Ascending aorta (tissue), 2 donors: ENCODE data around the gene FAHD2A. TPM values are rescaled to one million over a fixed set of nuclear protein-coding genes. Genes with fewer than 3 reads are reported as not detected.

Experiments used
- DNase-seq, 2 donors: peaks; one replicate each; pipeline ENCODE4 v3.0.0-alpha.2; 2019; ENCODE audit warnings: low spot score in 2 of 2
- H3K27ac ChIP-seq, 2 donors: fragments of 200-600 bp; sonication (generic); one replicate each; pipeline ENCODE4 v1.5.1; 2016 to 2017; ENCODE audit warnings: mild to moderate bottlenecking in 1 of 2
- H3K27me3 ChIP-seq: fragments of 200-600 bp; sonication (generic); one replicate; pipeline ENCODE4 v1.5.1; 2017
- H3K36me3 ChIP-seq, 2 donors: fragments of 200-600 bp; sonication (generic); one replicate each; pipeline ENCODE4 v1.5.1; 2016
- H3K4me1 ChIP-seq, 2 donors: fragments of 200-600 bp; sonication (generic); one replicate each; pipeline ENCODE4 v1.5.1; 2016 to 2017; ENCODE audit warnings: mild to moderate bottlenecking in 1 of 2
- H3K4me3 ChIP-seq, 2 donors: fragments of 200-600 bp; sonication (generic); one replicate each; pipeline ENCODE4 v1.5.1; 2016 to 2017; ENCODE audit warnings: mild to moderate bottlenecking in 1 of 2
- H3K9me3 ChIP-seq, 2 donors: fragments of 200-600 bp; sonication (generic); one replicate each; pipeline ENCODE4 v1.5.1; 2016
- intact Hi-C: fragments of 100-400 bp; cut with DNase I; formaldehyde crosslinking; loops from one replicate; pipeline ENCODE4 v1.15.1; 2023
- total RNA-seq: library from RNA; depleted of rRNA; stranded (reverse); fragments of >200 nt; gene quantifications from one replicate; pipeline ENCODE4 v1.1.0, GENCODE V29; 2016
- TF ChIP-seq, protein P1 (sequence below), 3 experiments: fragments of 200-600 bp in 2 of 3; fragments of 450-650 bp in 1 of 3; sonication (generic) in 2 of 3; IDR thresholded peaks; one replicate each; pipeline ENCODE4 v1.5.1; 2016 to 2019; ENCODE audit warnings: antibody characterized with exemption in 3 of 3, mild to moderate bottlenecking in 1 of 3, moderate library complexity in 1 of 3

The FAHD2A gene
- total RNA-seq, 1 donor from 2014 or later, result 54.0 TPM

DNA sequence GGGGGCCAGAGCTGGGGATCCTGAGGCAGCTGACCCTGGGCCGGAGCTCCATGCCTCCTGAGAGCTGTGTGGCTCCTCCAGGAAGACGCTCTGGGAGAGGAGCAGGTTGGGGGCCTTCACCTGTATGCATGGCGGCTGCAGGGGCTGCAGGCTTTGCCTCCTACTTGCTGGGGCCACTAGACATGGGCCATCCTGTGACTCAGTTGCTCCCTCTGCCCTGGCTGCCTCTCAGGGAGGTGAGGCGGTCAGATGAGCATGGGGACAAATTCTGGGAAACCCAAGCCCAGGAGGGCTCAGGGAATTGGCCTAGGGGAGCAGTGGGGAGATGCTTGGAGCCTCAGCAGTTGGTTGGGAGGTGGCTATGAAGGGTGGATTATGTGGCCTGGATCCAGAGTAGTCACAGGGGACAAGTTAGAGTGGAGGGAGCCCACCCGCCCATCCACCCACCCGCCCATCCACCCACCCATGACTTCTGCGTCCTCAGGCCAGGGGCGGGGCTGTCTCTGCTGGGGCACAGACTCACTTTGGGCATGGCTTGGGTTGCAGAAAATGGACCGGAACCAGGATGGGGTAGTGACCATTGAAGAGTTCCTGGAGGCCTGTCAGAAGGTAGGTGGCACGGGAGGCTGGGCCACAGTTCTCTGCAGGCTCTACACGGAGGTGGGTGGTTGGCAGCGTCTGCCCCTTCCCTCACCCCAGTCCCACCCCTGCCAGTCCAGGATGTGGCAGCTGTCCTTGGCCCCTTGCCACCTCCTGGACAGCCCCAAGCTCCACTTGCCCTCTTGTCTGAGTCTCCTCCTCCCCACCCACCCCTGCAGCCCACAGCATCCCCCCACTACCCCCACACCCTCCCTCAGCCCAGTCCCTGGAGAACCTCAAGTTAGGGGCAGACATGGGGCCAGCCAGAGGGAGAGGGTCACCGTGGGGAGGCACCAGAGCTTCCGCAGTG, 19.5 kb upstream of the FAHD2A start:
- H3K36me3 ChIP-seq, result no peaks in the 10 kb centered on the region
- peak in 1 of 2 donors; percentile 54 for DNase-seq
- no peaks in the 10 kb centered on the region for H3K27me3 ChIP-seq
- no peak overlapping the region for H3K4me3 ChIP-seq
- H3K4me1 ChIP-seq, result no peaks in the 10 kb centered on the region
- H3K27ac ChIP-seq, result no peak overlapping the region
- H3K9me3 ChIP-seq, result no peaks in the 10 kb centered on the region
- TF ChIP-seq, protein P1, sequence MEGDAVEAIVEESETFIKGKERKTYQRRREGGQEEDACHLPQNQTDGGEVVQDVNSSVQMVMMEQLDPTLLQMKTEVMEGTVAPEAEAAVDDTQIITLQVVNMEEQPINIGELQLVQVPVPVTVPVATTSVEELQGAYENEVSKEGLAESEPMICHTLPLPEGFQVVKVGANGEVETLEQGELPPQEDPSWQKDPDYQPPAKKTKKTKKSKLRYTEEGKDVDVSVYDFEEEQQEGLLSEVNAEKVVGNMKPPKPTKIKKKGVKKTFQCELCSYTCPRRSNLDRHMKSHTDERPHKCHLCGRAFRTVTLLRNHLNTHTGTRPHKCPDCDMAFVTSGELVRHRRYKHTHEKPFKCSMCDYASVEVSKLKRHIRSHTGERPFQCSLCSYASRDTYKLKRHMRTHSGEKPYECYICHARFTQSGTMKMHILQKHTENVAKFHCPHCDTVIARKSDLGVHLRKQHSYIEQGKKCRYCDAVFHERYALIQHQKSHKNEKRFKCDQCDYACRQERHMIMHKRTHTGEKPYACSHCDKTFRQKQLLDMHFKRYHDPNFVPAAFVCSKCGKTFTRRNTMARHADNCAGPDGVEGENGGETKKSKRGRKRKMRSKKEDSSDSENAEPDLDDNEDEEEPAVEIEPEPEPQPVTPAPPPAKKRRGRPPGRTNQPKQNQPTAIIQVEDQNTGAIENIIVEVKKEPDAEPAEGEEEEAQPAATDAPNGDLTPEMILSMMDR (IDR thresholded peaks at IDR 0.05), result no peak
- intact Hi-C loops, result no loop called here

DNA sequence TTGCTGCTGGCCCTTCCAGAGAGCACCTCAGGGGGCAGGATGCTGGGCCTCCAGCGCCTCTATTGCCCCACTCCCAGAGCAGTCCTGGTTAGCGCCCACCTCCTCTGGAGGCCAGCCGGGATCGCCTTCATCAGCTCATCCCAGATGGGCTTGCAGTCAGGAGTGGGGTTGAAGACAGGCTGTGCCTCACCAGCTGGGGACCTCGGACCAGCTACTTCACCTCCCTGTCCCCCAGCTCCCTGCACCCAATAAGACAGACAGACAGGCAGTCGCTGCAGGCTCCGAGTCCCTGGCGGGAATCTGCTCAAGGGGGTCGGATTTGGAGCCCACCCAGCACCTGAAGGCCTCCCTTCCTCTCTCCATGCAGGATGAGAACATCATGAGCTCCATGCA, 18.9 kb upstream of the FAHD2A start:
- DNase-seq, result peak in 1 of 2 donors; percentile 55
- Histone ChIP-seq H3K27me3 (no peaks in the 10 kb centered on the region), H3K36me3 (no peaks in the 10 kb centered on the region), H3K4me1 (no peaks in the 10 kb centered on the region), H3K4me3 (no peak overlapping the region), H3K27ac (no peak overlapping the region), H3K9me3 (no peaks in the 10 kb centered on the region)
- TF ChIP-seq, protein P1 (IDR thresholded peaks at IDR 0.05), result no peak
- intact Hi-C loops, result no loop called here

DNA sequence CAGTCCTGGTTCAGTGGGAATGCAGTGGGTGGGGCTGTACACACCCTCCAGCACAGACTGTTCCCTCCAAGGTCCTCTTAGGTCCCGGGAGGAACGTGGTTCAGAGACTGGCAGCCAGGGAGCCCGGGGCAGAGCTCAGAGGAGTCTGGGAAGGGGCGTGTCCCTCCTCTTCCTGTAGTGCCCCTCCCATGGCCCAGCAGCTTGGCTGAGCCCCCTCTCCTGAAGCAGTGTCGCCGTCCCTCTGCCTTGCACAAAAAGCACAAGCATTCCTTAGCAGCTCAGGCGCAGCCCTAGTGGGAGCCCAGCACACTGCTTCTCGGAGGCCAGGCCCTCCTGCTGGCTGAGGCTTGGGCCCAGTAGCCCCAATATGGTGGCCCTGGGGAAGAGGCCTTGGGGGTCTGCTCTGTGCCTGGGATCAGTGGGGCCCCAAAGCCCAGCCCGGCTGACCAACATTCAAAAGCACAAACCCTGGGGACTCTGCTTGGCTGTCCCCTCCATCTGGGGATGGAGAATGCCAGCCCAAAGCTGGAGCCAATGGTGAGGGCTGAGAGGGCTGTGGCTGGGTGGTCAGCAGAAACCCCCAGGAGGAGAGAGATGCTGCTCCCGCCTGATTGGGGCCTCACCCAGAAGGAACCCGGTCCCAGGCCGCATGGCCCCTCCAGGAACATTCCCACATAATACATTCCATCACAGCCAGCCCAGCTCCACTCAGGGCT, 17.5 kb upstream of the FAHD2A start:
- Histone ChIP-seq H3K4me3 (no peak overlapping the region), H3K9me3 (no peaks in the 10 kb centered on the region), H3K27ac (no peak overlapping the region), H3K27me3 (no peaks in the 10 kb centered on the region), H3K36me3 (no peaks in the 10 kb centered on the region), H3K4me1 (no peaks in the 10 kb centered on the region)
- DNase-seq, result peak in 1 of 2 donors; percentile 66
- intact Hi-C loops, result no loop called here
- TF ChIP-seq, protein P1 (IDR thresholded peaks at IDR 0.05), result no peak

DNA sequence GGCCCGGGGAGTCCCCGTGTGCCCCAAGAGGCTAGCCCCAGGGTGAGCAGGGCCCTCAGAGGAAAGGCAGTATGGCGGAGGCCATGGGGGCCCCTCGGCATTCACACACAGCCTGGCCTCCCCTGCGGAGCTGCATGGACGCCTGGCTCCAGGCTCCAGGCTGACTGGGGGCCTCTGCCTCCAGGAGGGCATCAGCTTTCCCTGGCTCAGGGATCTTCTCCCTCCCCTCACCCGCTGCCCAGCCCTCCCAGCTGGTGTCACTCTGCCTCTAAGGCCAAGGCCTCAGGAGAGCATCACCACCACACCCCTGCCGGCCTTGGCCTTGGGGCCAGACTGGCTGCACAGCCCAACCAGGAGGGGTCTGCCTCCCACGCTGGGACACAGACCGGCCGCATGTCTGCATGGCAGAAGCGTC, 16.9 kb upstream of the FAHD2A start:
- peak in 1 of 2 donors; percentile 60 for DNase-seq
- no peaks in the 10 kb centered on the region for H3K9me3 ChIP-seq
- no peaks in the 10 kb centered on the region for H3K27me3 ChIP-seq
- intact Hi-C loops, result no loop called here
- TF ChIP-seq, protein P1 (IDR thresholded peaks at IDR 0.05), result no peak
- H3K36me3 ChIP-seq, result no peaks in the 10 kb centered on the region
- no peaks in the 10 kb centered on the region for H3K4me1 ChIP-seq
- H3K27ac ChIP-seq, result no peak overlapping the region
- H3K4me3 ChIP-seq, result no peak overlapping the region

DNA sequence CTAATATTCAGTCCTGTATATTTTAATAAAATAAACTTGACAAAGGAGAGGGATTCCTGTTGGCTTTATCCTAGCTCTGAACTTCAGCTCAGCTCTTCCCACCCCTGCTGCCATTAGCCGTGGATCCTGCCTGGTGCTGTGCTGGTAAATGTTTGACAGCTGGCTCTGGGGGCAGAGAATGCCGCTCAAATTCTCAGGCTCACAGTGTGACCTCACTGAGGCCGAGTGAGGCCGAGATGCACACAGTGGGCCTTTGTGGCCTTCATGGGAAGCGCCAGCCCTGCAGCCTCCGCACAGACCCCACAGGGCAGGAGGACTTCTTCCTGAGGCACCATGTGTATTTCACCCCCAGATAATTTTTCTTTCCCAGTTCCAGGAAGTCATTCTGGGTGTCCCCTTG, 16.5 kb upstream of the FAHD2A start:
- intact Hi-C loops, result no loop called here
- TF ChIP-seq, protein P1 (IDR thresholded peaks at IDR 0.05), result no peak
- H3K9me3 ChIP-seq, result no peaks in the 10 kb centered on the region
- no peaks in the 10 kb centered on the region for H3K27me3 ChIP-seq
- H3K4me3 ChIP-seq, result no peak overlapping the region
- no peaks in the 10 kb centered on the region for H3K4me1 ChIP-seq
- H3K27ac ChIP-seq, result no peak overlapping the region
- H3K36me3 ChIP-seq, result no peaks in the 10 kb centered on the region
- peak in 1 of 2 donors; percentile 52 for DNase-seq
